Hepatocyte (in vitro differentiated cells): Measurements from ENCODE around the gene LMOD3.

Experiments used
- EZH2 ChIP-seq: fragments of 200-600 bp; sonication (generic); IDR thresholded peaks from 2 replicates; pipeline ENCODE4 v1.6.1; 2016; ENCODE audit warnings: antibody characterized with exemption, mild to moderate bottlenecking, borderline replicate concordance
- TF ChIP-seq, protein P1 (sequence below): fragments of 200-600 bp; sonication (generic); IDR thresholded peaks from 2 replicates; pipeline ENCODE4 v1.5.1; 2016; ENCODE audit warnings: antibody characterized with exemption, mild to moderate bottlenecking; ENCODE audit not compliant: poor library complexity

DNA sequence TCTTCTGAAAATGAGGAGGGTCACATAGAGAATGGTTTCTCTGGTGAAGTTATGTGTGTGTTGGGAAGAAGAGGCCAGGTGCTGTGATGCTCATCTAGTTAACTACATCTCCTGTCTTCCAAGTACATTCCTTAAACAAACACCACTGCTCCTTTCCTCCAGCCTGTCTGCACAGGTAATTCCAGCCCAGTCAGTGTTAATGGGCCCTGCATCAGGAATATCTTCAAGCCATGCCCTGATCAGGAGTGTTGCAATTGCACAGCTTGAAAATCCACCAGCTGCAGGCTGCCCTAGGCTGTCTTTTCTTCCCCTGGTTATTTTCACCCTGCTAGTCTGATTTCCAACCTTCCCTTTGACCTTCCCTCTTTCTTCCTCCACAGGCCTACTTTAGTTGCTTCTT is 41.9 kb upstream of the LMOD3 start:
- TF ChIP-seq, protein P1, sequence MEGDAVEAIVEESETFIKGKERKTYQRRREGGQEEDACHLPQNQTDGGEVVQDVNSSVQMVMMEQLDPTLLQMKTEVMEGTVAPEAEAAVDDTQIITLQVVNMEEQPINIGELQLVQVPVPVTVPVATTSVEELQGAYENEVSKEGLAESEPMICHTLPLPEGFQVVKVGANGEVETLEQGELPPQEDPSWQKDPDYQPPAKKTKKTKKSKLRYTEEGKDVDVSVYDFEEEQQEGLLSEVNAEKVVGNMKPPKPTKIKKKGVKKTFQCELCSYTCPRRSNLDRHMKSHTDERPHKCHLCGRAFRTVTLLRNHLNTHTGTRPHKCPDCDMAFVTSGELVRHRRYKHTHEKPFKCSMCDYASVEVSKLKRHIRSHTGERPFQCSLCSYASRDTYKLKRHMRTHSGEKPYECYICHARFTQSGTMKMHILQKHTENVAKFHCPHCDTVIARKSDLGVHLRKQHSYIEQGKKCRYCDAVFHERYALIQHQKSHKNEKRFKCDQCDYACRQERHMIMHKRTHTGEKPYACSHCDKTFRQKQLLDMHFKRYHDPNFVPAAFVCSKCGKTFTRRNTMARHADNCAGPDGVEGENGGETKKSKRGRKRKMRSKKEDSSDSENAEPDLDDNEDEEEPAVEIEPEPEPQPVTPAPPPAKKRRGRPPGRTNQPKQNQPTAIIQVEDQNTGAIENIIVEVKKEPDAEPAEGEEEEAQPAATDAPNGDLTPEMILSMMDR = no peak
- TF ChIP-seq EZH2 = no peak
